Lower leg skin (tissue), 4 donors: ENCODE measurements around the gene ZNF740. TPM values are rescaled to one million over a fixed set of nuclear protein-coding genes. Genes with fewer than 3 reads are reported as not detected.

Experiments
- DNase-seq, 2 donors: peaks; one replicate each; pipeline ENCODE4 v3.0.0-alpha.2; 2019; ENCODE audit warnings: low spot score in 2 of 2
- H3K4me3 ChIP-seq: fragments of 200-600 bp; sonication (generic); 2 replicates; pipeline ENCODE4 v1.5.1; 2017; ENCODE audit warnings: mild to moderate bottlenecking, low read depth; ENCODE audit not compliant: poor library complexity, severe bottlenecking
- POLR2A ChIP-seq, 2 donors: fragments of 450-650 bp; IDR thresholded peaks; one replicate each; pipeline ENCODE4 v1.6.1; 2016 to 2017; ENCODE audit warnings: antibody characterized with exemption in 2 of 2, mild to moderate bottlenecking in 1 of 2, moderate library complexity in 1 of 2
- WGBS, 2 donors: methylation state at CpG; one replicate each; pipeline ENCODE4 v1.1.5; 2018; 5-methylcytosine and 5-hydroxymethylcytosine counted together
- intact Hi-C: fragments of 100-400 bp; cut with DNase I; formaldehyde crosslinking; loops from one replicate; pipeline ENCODE4 v1.15.0; 2023; ENCODE audit warnings: low total_unique reads
- total RNA-seq, 4 donors: library from RNA; depleted of rRNA; stranded (reverse); fragments of >200 nt; gene quantifications; one replicate each; pipeline ENCODE4 v1.1.0, GENCODE V29; 2016
- TF ChIP-seq, protein P1 (sequence below), 3 donors: fragments of 450-650 bp; IDR thresholded peaks; one replicate each; pipeline ENCODE4 v1.5.1; 2016; ENCODE audit warnings: antibody characterized with exemption in 3 of 3, mild to moderate bottlenecking in 3 of 3, moderate library complexity in 2 of 3

The ZNF740 gene
- total RNA-seq, 4 donors from 2014 or later, result 6.1 to 12.1 (median 8.4) TPM

- no peak for DNase-seq
- 44 to 50% methylated on average over 9 of the region's 9 CpGs for WGBS, 2 donors
- no peak for TF ChIP-seq POLR2A (IDR thresholded peaks at IDR 0.05)
- TF ChIP-seq, protein P1, sequence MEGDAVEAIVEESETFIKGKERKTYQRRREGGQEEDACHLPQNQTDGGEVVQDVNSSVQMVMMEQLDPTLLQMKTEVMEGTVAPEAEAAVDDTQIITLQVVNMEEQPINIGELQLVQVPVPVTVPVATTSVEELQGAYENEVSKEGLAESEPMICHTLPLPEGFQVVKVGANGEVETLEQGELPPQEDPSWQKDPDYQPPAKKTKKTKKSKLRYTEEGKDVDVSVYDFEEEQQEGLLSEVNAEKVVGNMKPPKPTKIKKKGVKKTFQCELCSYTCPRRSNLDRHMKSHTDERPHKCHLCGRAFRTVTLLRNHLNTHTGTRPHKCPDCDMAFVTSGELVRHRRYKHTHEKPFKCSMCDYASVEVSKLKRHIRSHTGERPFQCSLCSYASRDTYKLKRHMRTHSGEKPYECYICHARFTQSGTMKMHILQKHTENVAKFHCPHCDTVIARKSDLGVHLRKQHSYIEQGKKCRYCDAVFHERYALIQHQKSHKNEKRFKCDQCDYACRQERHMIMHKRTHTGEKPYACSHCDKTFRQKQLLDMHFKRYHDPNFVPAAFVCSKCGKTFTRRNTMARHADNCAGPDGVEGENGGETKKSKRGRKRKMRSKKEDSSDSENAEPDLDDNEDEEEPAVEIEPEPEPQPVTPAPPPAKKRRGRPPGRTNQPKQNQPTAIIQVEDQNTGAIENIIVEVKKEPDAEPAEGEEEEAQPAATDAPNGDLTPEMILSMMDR (IDR thresholded peaks at IDR 0.05), result no peak
- H3K4me3 ChIP-seq, result no peak overlapping the region
- intact Hi-C loops, result no loop called here
Observed at GRCh38 chr12:53235742-53236442, 55.4 kb downstream of the ZNF740 start.

GRCh38 chr12:53236443-53237111 is 56.1 kb downstream of the ZNF740 start:
- 63 to 86% methylated on average over 1 of the region's 1 CpG for WGBS, 2 donors
- DNase-seq, result no peak
- no peak overlapping the region for H3K4me3 ChIP-seq
- no peak for TF ChIP-seq POLR2A (IDR thresholded peaks at IDR 0.05)
- TF ChIP-seq, protein P1 (IDR thresholded peaks at IDR 0.05), result no peak
- intact Hi-C loops, result no loop called here

- intact Hi-C loops, result no loop called here
- WGBS, 2 donors, result 93 to 94% methylated on average over 10 of the region's 10 CpGs
Observed at GRCh38 chr12:53239643-53240258, 59.2 kb downstream of the ZNF740 start.

GRCh38 chr12:53241623-53242412 is 61.3 kb downstream of the ZNF740 start:
- WGBS, 2 donors, result 80 to 89% methylated on average over 11 of the region's 11 CpGs
- TF ChIP-seq, protein P1 (IDR thresholded peaks at IDR 0.05), result no peak
- TF ChIP-seq POLR2A (IDR thresholded peaks at IDR 0.05), result no peak
- H3K4me3 ChIP-seq, result no peak overlapping the region
- intact Hi-C loops, result no loop called here
- no peak for DNase-seq

More at GRCh38 chr12:53239643-53240258, 59.2 kb downstream of the ZNF740 start:
- TF ChIP-seq, protein P1 (IDR thresholded peaks at IDR 0.05), result no peak
- no peak for TF ChIP-seq POLR2A (IDR thresholded peaks at IDR 0.05)
- DNase-seq, result no peak
- H3K4me3 ChIP-seq, result no peak overlapping the region

DNA sequence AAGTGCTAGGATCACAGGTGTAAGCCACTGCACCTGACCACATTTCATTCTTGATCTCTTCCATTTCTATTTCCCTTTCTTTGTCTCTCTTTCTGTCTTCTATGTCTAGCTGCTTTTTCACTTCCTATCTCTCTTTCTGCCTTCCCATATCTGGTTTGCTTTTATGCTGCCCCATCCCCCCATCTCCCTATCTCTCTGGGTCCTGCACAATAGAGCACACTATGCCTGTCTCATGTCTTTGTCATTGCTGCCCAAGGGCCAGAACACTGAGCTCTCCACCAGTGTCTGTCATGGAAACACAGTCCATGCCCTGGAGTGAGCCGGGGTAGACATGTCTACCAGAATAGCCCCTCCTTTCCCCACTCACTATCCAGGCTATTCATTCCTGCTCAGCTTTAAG is 63.8 kb downstream of the ZNF740 start:
- DNase-seq, result no peak
- 75 to 77% methylated on average over 1 of the region's 1 CpG for WGBS, 2 donors
- H3K4me3 ChIP-seq, result no peak overlapping the region
- intact Hi-C loops, result no loop called here
- TF ChIP-seq, protein P1 (IDR thresholded peaks at IDR 0.05), result no peak
- TF ChIP-seq POLR2A (IDR thresholded peaks at IDR 0.05), result no peak

Other genes with a start within 250 kb of the ZNF740 start
- 10 to 100 TPM; 23.3 to 97.2 (median 70.9) TPM for gene KRT18, start 231.6 kb upstream of the ZNF740 start, total RNA-seq
- 100 to 1,000 TPM; 499 to 623 (median 546) TPM for gene EIF4B, start 174.3 kb upstream of the ZNF740 start, total RNA-seq
- gene TNS2, start 130.7 kb upstream of the ZNF740 start, total RNA-seq, result 10 to 100 TPM; 21.8 to 87.1 (median 65.9) TPM
- gene SPRYD3, start 101.3 kb upstream of the ZNF740 start, total RNA-seq, result 10 to 100 TPM; 21.0 to 39.5 (median 28.4) TPM
- gene IGFBP6, start 83.1 kb upstream of the ZNF740 start, total RNA-seq, result 100 to 1,000 TPM in 1 of 4 donors, 10 to 100 TPM in 3; 22.0 to 508 (median 68.9) TPM
- gene SOAT2, start 77.2 kb upstream of the ZNF740 start, total RNA-seq, result under 1 TPM in 2 of 4 donors, not detected in 2; 0.26 to 0.63 TPM
- 10 to 100 TPM in 3 of 4 donors, 1 to 10 TPM in 1; 7.2 to 33.6 (median 19.2) TPM for gene CSAD, start 203 bp downstream of the ZNF740 start, total RNA-seq
- gene ITGB7, start 26.5 kb downstream of the ZNF740 start, total RNA-seq, result 10 to 100 TPM in 1 of 4 donors, 1 to 10 TPM in 3; 6.5 to 13.2 (median 7.8) TPM
- 100 to 1,000 TPM; 160 to 207 (median 199) TPM for gene RARG, start 51.5 kb downstream of the ZNF740 start, total RNA-seq
- gene ESPL1, start 87.6 kb downstream of the ZNF740 start, total RNA-seq, result 10 to 100 TPM in 1 of 4 donors, 1 to 10 TPM in 3; 4.7 to 13.6 (median 5.8) TPM
- 100 to 1,000 TPM; 522 to 562 (median 543) TPM for gene PFDN5, start 114.8 kb downstream of the ZNF740 start, total RNA-seq
- 10 to 100 TPM; 39.2 to 53.5 (median 46.8) TPM for gene MYG1, start 119.0 kb downstream of the ZNF740 start, total RNA-seq
- 10 to 100 TPM; 41.4 to 47.1 (median 44.8) TPM for gene AAAS, start 140.9 kb downstream of the ZNF740 start, total RNA-seq
- gene SP7, start 155.6 kb downstream of the ZNF740 start, total RNA-seq, result not detected
- 100 to 1,000 TPM in 2 of 4 donors, 10 to 100 TPM in 2; 89.6 to 111 (median 100) TPM for gene SP1, start 199.5 kb downstream of the ZNF740 start, total RNA-seq
- under 1 TPM in 1 of 4 donors, not detected in 3; 0.62 TPM for gene AMHR2, start 243.1 kb downstream of the ZNF740 start, total RNA-seq